HepG2 (cell line): ENCODE measurements around the gene DNAJC15.

Source experiments
- HDAC2 ChIP-seq: sonication (generic); formaldehyde crosslinking; IDR thresholded peaks from 2 replicates; pipeline ENCODE4 v1.4.0; 2020; ENCODE audit warnings: missing genetic modification reagents
- HNF4A ChIP-seq: sonication (generic); formaldehyde crosslinking; IDR thresholded peaks from 2 replicates; pipeline ENCODE4 v1.4.0; 2020; ENCODE audit warnings: missing genetic modification reagents
- PRPF4 ChIP-seq: fragments of 200-400 bp; formaldehyde crosslinking; IDR thresholded peaks from 2 replicates; pipeline ENCODE4 v1.6.1; 2016; ENCODE audit warnings: low read length, low read depth; ENCODE audit not compliant: poor library complexity, severe bottlenecking

- TF ChIP-seq PRPF4 (no peak), HDAC2 (CRISPR knock-in tag) (no peak), HNF4A (CRISPR knock-in tag) (no peak)
Observed at GRCh38 chr13:43143591-43143990, 120.2 kb downstream of the DNAJC15 start.
